OCI-LY7 (cell line): Measurements from ENCODE around the gene DRAM1. TPM values are rescaled to one million over a fixed set of nuclear protein-coding genes. Genes with fewer than 3 reads are reported as not detected.

Source experiments
- BruUV-seq: library from RNA; stranded (reverse); fragments of 400-500 nt; replicated peaks from 2 replicates; lab custom pipeline; 2021; lab: Mats Ljungman, UMichigan
- CTCF ChIA-PET: fragments of 300-600 bp; sonication (Branson Sonifier 250); formaldehyde crosslinking; loops from one replicate; lab custom pipeline; 2022; ENCODE audit warnings: antibody characterized with exemption; ENCODE audit not compliant: unreplicated experiment; lab: Charles Lee
- POLR2A ChIA-PET: fragments of 300-600 bp; sonication (Branson Sonifier 250); formaldehyde crosslinking; loops from one replicate; lab custom pipeline; 2022; ENCODE audit warnings: antibody characterized with exemption; lab: Charles Lee
- DNase-seq: peaks from one replicate; pipeline ENCODE4 v3.0.0-alpha.2; 2015; ENCODE audit warnings: low spot score
- H2AFZ ChIP-seq: fragments of 200-600 bp; sonication (generic), shearing (Covaris generic); 2 replicates; pipeline ENCODE4 v1.6.1; 2014; ENCODE audit warnings: mild to moderate bottlenecking, antibody characterized with exemption, low read length, moderate library complexity
- H3K27ac ChIP-seq: fragments of 200-600 bp; sonication (generic); 2 replicates; pipeline ENCODE4 v1.5.1; 2014; ENCODE audit warnings: mixed run types, low read depth, mild to moderate bottlenecking, moderate library complexity, low read length, inconsistent platforms; ENCODE audit not compliant: poor library complexity, severe bottlenecking
- H3K36me3 ChIP-seq: fragments of 200-600 bp; sonication (generic); 2 replicates; pipeline ENCODE4 v1.6.1; 2014; ENCODE audit warnings: mild to moderate bottlenecking, antibody characterized with exemption, low read length, moderate library complexity, mixed read lengths; ENCODE audit not compliant: insufficient read depth
- H3K4me1 ChIP-seq: fragments of 200-600 bp; sonication (generic); 2 replicates; pipeline ENCODE4 v1.5.1; 2014; ENCODE audit warnings: mild to moderate bottlenecking, low read length; ENCODE audit not compliant: insufficient read depth, poor library complexity, severe bottlenecking
- H3K4me2 ChIP-seq: fragments of 200-600 bp; sonication (generic); 2 replicates; pipeline ENCODE4 v1.6.1; 2014; ENCODE audit warnings: mild to moderate bottlenecking, low read length
- H3K4me3 ChIP-seq: fragments of 200-600 bp; sonication (generic); 2 replicates; pipeline ENCODE4 v1.5.1; 2014; ENCODE audit warnings: mild to moderate bottlenecking, low read depth, low read length; ENCODE audit not compliant: poor library complexity, severe bottlenecking
- H3K79me2 ChIP-seq: fragments of 200-600 bp; sonication (generic); 2 replicates; pipeline ENCODE4 v1.6.1; 2016; ENCODE audit warnings: low read depth, mild to moderate bottlenecking, low read length, moderate library complexity, mixed read lengths; ENCODE audit not compliant: insufficient read depth
- H3K9me2 ChIP-seq: fragments of 200-600 bp; sonication (generic); 2 replicates; pipeline ENCODE4 v1.6.1; 2016; ENCODE audit warnings: mild to moderate bottlenecking, low read length, mixed read lengths; ENCODE audit not compliant: insufficient read depth
- H3K9me3 ChIP-seq: fragments of 200-600 bp; sonication (generic); 2 replicates; pipeline ENCODE4 v1.6.1; 2014; ENCODE audit warnings: mild to moderate bottlenecking, mixed run types, low read length, mixed read lengths
- H4K20me1 ChIP-seq: fragments of 200-600 bp; sonication (generic); 2 replicates; pipeline ENCODE4 v1.6.1; 2014; ENCODE audit warnings: mild to moderate bottlenecking, antibody characterized with exemption, low read length, moderate library complexity, mixed read lengths; ENCODE audit not compliant: insufficient read depth
- EZH2phosphoT487 ChIP-seq: fragments of 200-600 bp; sonication (generic); IDR thresholded peaks from 2 replicates; pipeline ENCODE4 v1.6.1; 2018; ENCODE audit warnings: low read depth, borderline replicate concordance, mild to moderate bottlenecking, mixed run types, antibody characterized with exemption, low read length, moderate library complexity, mixed read lengths
- intact Hi-C: fragments of 100-400 bp; cut with micrococcal nuclease; formaldehyde crosslinking; loops from one replicate; pipeline ENCODE4 v1.10.0; 2022; ENCODE audit not compliant: unreplicated experiment
- total RNA-seq, 2 experiments: library from RNA; depleted of rRNA in 1 of 2; stranded (reverse); fragments of >200 nt in 1 of 2; shearing (Covaris generic) in 1 of 2; gene quantifications; 2 replicates each; pipeline ENCODE4 v1.2.3, GENCODE V29; 2014 to 2022
- TF ChIP-seq, protein P1 (sequence below): fragments of 200-600 bp; sonication (generic); conservative IDR thresholded peaks from 2 replicates; pipeline ENCODE4 v1.5.1; 2014; ENCODE audit warnings: mild to moderate bottlenecking, antibody characterized with exemption, low read length, moderate library complexity, mixed read lengths

The DRAM1 gene
- total RNA-seq, 2 experiments from 2014 or later = not detected

- no peaks in the 10 kb centered on the region for H3K79me2 ChIP-seq
- BruUV-seq = no TSS peak
- H3K27ac ChIP-seq = no peak overlapping the region
- TF ChIP-seq, protein P1, sequence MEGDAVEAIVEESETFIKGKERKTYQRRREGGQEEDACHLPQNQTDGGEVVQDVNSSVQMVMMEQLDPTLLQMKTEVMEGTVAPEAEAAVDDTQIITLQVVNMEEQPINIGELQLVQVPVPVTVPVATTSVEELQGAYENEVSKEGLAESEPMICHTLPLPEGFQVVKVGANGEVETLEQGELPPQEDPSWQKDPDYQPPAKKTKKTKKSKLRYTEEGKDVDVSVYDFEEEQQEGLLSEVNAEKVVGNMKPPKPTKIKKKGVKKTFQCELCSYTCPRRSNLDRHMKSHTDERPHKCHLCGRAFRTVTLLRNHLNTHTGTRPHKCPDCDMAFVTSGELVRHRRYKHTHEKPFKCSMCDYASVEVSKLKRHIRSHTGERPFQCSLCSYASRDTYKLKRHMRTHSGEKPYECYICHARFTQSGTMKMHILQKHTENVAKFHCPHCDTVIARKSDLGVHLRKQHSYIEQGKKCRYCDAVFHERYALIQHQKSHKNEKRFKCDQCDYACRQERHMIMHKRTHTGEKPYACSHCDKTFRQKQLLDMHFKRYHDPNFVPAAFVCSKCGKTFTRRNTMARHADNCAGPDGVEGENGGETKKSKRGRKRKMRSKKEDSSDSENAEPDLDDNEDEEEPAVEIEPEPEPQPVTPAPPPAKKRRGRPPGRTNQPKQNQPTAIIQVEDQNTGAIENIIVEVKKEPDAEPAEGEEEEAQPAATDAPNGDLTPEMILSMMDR = no peak
- TF ChIP-seq EZH2phosphoT487 = no peak
- H3K4me1 ChIP-seq = peaks cover 5% of the 10 kb centered on the region
- POLR2A ChIA-PET = interaction anchor here (0.6 to 4.2 kb wide), 4 partner anchors 12 to 155 kb away, joined by 3 to 21 read pairs (median 7); no protein-coding TSS in a partner anchor
- no peaks in the 10 kb centered on the region for H3K9me2 ChIP-seq
- H3K4me3 ChIP-seq = no peak overlapping the region
- no peaks in the 10 kb centered on the region for H4K20me1 ChIP-seq
- H3K9me3 ChIP-seq = no peaks in the 10 kb centered on the region
- CTCF ChIA-PET = no interaction called here
- DNase-seq = no peak
- no peaks in the 10 kb centered on the region for H3K36me3 ChIP-seq
- no peak overlapping the region for H3K4me2 ChIP-seq
- intact Hi-C loops = no loop called here
- no peak overlapping the region for H2AFZ ChIP-seq
Observed at GRCh38 chr12:101963697-101964096, 86.3 kb downstream of the DRAM1 start.

GRCh38 chr12:101966496-101966895, 89.1 kb downstream of the DRAM1 start:
- Histone ChIP-seq H3K79me2 (no peaks in the 10 kb centered on the region), H3K9me3 (no peaks in the 10 kb centered on the region), H3K4me1 (peaks cover 5% of the 10 kb centered on the region), H3K27ac (no peak overlapping the region), H3K36me3 (no peaks in the 10 kb centered on the region), H3K4me2 (no peak overlapping the region), H3K4me3 (no peak overlapping the region), H3K9me2 (no peaks in the 10 kb centered on the region), H4K20me1 (no peaks in the 10 kb centered on the region), H2AFZ (no peak overlapping the region)
- ChIA-PET POLR2A (interaction anchor here (0.5 to 4.2 kb wide), 6 partner anchors 9 to 67 kb away, joined by 3 to 21 read pairs (median 8); no protein-coding TSS in a partner anchor), CTCF (interaction anchor here (1.0 kb wide), 2 partner anchors 10 to 16 kb away, joined by 3 to 4 read pairs; no protein-coding TSS in a partner anchor)
- intact Hi-C loops = no loop called here
- DNase-seq = no peak
- TF ChIP-seq EZH2phosphoT487 = no peak
- TF ChIP-seq, protein P1 = no peak
- BruUV-seq = no TSS peak

GRCh38 chr12:101967506-101967905, 90.1 kb downstream of the DRAM1 start:
- Histone ChIP-seq H3K4me1 (peaks cover 5% of the 10 kb centered on the region), H4K20me1 (no peaks in the 10 kb centered on the region), H3K9me2 (no peaks in the 10 kb centered on the region), H3K27ac (no peak overlapping the region), H3K9me3 (no peaks in the 10 kb centered on the region), H3K36me3 (no peaks in the 10 kb centered on the region), H3K79me2 (no peaks in the 10 kb centered on the region), H3K4me3 (no peak overlapping the region), H2AFZ (no peak overlapping the region), H3K4me2 (no peak overlapping the region)
- POLR2A ChIA-PET = interaction anchor here (0.6 to 2.3 kb wide), 6 partner anchors 10 to 775 kb away, joined by 3 to 9 read pairs (median 6); no protein-coding TSS in a partner anchor
- DNase-seq = no peak
- BruUV-seq = no TSS peak
- TF ChIP-seq, protein P1 = no peak
- no peak for TF ChIP-seq EZH2phosphoT487
- CTCF ChIA-PET = interaction anchor here (1.0 kb wide), 2 partner anchors 11 to 17 kb away, joined by 3 to 4 read pairs; no protein-coding TSS in a partner anchor
- intact Hi-C loops = no loop called here
